Hippocampal formation (tissue), 2 donors: Measurements from ENCODE around the gene VWA5B2.

ENCODE experiments used
- DNase-seq, 2 donors: peaks; one replicate each; lab custom pipeline; 2025; lab: John Stamatoyannopoulos, UW

VWA5B2 gene

GRCh38 chr3:184223946-184224345, 5.4 kb upstream of the VWA5B2 start:
- DNase-seq: no peak

GRCh38 chr3:184227481-184227935, 1.9 kb upstream of the VWA5B2 start:
- DNase-seq: no peak

- no peak for DNase-seq
These were observed 828 bp upstream of the VWA5B2 start for GRCh38 chr3:184228376-184229137.

- no peak for DNase-seq
These were observed 757 bp downstream of the VWA5B2 start for GRCh38 chr3:184230081-184230602.

- DNase-seq: no peak
These were observed 1.5 kb downstream of the VWA5B2 start for GRCh38 chr3:184230603-184231528.

GRCh38 chr3:184231671-184232070, 2.3 kb downstream of the VWA5B2 start:
- DNase-seq: no peak

GRCh38 chr3:184233127-184233843, 3.9 kb downstream of the VWA5B2 start:
- DNase-seq: no peak

- DNase-seq: peak in 1 of 2 donors; percentile 15
These were observed 4.8 kb downstream of the VWA5B2 start for GRCh38 chr3:184234224-184234623.

GRCh38 chr3:184234671-184235380, 5.4 kb downstream of the VWA5B2 start:
- DNase-seq: no peak

GRCh38 chr3:184235381-184236032, 6.1 kb downstream of the VWA5B2 start:
- DNase-seq: no peak

GRCh38 chr3:184236033-184236410, 6.6 kb downstream of the VWA5B2 start:
- DNase-seq: no peak

GRCh38 chr3:184236636-184237035, 7.3 kb downstream of the VWA5B2 start:
- no peak for DNase-seq

- no peak for DNase-seq
These were observed 7.8 kb downstream of the VWA5B2 start for GRCh38 chr3:184237211-184237610.

- DNase-seq: no peak
These were observed 8.4 kb downstream of the VWA5B2 start for GRCh38 chr3:184237807-184238206.

- DNase-seq: no peak
These were observed 8.9 kb downstream of the VWA5B2 start for GRCh38 chr3:184238246-184238818.

- DNase-seq: no peak
These were observed 9.8 kb downstream of the VWA5B2 start for GRCh38 chr3:184239221-184239620.

- no peak for DNase-seq
These were observed 10.3 kb downstream of the VWA5B2 start for GRCh38 chr3:184239708-184240107.

GRCh38 chr3:184240384-184241140, 11.2 kb downstream of the VWA5B2 start:
- DNase-seq: no peak

- DNase-seq: no peak
These were observed 11.7 kb downstream of the VWA5B2 start for GRCh38 chr3:184241141-184241446.
